Measurements from ENCODE around the gene SAMD7.

The SAMD7 gene

GRCh38 chr3:169914321-169914720 is 2.9 kb downstream of the SAMD7 start:
- no peak for DNase-seq

- DNase-seq = no peak
Measured at GRCh38 chr3:169923189-169923588, 11.8 kb downstream of the SAMD7 start.

GRCh38 chr3:169923831-169924230 is 12.5 kb downstream of the SAMD7 start:
- no peak for DNase-seq

GRCh38 chr3:169929830-169930519 is 18.6 kb downstream of the SAMD7 start:
- DNase-seq = no peak

- no peak for DNase-seq
Measured at GRCh38 chr3:169930843-169931242, 19.5 kb downstream of the SAMD7 start.

- no peak for DNase-seq
Measured at GRCh38 chr3:169931747-169932520, 20.6 kb downstream of the SAMD7 start.

- no peak for DNase-seq
Measured at GRCh38 chr3:169939320-169939719, 27.9 kb downstream of the SAMD7 start.

- DNase-seq = no peak
Measured at GRCh38 chr3:169939751-169940150, 28.4 kb downstream of the SAMD7 start.

GRCh38 chr3:169940470-169941181 is 29.3 kb downstream of the SAMD7 start:
- no peak for DNase-seq

GRCh38 chr3:169945313-169945712 is 33.9 kb downstream of the SAMD7 start:
- no peak for DNase-seq

GRCh38 chr3:169946336-169946735 is 35.0 kb downstream of the SAMD7 start:
- no peak for DNase-seq

GRCh38 chr3:169948559-169949448 is 37.4 kb downstream of the SAMD7 start:
- no peak for DNase-seq

- no peak for DNase-seq
Measured at GRCh38 chr3:169952045-169952444, 40.7 kb downstream of the SAMD7 start.

- no peak for DNase-seq
Measured at GRCh38 chr3:169953462-169954141, 42.2 kb downstream of the SAMD7 start.

GRCh38 chr3:169954142-169954756 is 42.9 kb downstream of the SAMD7 start:
- DNase-seq = no peak

GRCh38 chr3:169955406-169955805 is 44.0 kb downstream of the SAMD7 start:
- DNase-seq = no peak

GRCh38 chr3:169964176-169964575 is 52.8 kb downstream of the SAMD7 start:
- no peak for DNase-seq

GRCh38 chr3:169965562-169966427 is 54.4 kb downstream of the SAMD7 start:
- no peak for DNase-seq

GRCh38 chr3:169966428-169966950 is 55.1 kb downstream of the SAMD7 start, which contains the start of gene SEC62:
SEC62 (plus strand) TSS chr3:169966807; CDS start chr3:169966823, 16 bp downstream.
- peak; percentile 88 to 90 for DNase-seq

Data from NCI-H1930 (cell line).